ENCODE data around the gene SBF1.

Gene SBF1

DNA sequence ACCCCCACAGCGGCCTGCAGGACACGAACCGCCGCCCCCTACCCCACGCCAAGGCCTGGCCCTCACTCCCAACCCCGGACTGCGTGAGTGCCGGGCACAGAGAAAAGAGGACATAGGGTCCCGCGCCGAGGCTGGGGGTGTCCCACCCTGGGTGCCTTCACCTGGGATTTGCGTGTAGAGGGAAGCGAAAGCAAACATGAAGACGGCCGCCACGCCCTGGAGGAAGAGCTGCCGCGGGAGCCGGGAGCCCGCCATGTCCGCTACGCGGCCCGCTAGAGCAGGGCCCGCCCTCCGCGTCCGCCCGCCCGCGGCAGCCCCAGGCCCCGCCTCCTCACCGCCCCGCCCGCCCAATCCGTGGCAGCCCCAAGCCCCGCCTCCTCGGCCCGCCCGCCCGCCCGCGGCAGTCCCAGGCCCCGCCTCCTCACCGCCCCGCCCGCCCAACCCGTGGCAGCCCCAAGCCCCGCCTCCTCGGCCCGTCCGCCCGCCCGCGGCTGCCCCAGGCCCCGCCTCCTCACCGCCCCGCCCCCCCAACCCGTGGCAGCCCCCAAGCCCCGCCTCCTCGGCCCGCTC lies 32.7 kb upstream of the SBF1 start, which contains the start of gene LMF2:
LMF2 (minus strand) TSS at position 282 of the 570 bp plus-strand sequence; CDS start at position 255, 27 bp downstream.
- peaks cover 13% of the 10 kb centered on the region for H3K4me1 ChIP-seq (ENCODE audit: low read depth, poor library complexity, severe bottlenecking)
- H3K79me2 ChIP-seq (ENCODE audit: insufficient read depth, low read depth): peaks cover 44% of the 10 kb centered on the region

DNA sequence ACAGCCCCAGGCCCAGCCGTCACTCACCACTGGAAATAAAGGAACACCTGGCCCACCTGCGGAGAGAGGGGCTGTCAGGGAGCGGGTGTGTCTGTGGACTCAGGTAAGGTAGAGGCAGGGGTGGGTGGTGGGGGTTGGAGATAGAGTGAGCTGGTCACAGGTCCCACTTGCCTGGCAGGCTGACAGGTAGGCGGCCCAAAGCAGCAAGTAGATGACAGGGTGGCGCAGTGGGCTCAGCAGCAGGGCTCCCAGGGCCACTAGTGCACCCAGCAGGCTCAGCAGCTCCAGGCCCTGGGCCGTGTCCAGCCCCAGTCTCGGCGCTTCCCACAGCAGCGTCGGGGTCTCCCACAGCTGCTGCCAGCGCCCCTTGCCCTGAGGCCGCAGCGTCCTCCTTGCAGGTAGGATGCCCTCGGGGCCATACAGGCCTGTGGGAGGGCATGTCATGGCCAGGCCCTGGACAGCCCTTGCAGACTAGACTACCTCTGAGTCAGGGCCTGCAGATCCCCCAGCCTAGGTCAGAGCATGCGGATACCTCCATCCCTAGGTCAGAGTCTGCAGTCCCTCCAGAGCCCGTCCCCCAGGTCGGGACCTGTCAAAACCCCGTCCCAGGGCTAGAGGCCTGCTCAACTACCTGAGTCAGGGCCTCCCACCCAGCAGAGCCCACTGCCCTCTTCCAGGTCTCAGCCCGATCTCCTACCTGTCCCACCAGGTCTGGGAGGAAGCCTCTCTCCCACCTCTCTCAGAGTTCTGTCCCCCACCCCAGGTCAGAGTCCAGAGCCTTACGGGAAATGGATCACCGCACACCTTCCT lies 32.0 kb upstream of the SBF1 start:
- Histone ChIP-seq H3K9ac (peak overlapping the region; percentile 39; the same call in 1 of the 2 replicates), H3K4me1 (ENCODE audit: low read depth, poor library complexity, severe bottlenecking) (peaks cover 10% of the 10 kb centered on the region), H3K36me3 (ENCODE audit: insufficient read depth) (no peaks in the 10 kb centered on the region), H3K27me3 (ENCODE audit: insufficient read depth, low read depth) (no peaks in the 10 kb centered on the region), H3K27ac (no peak overlapping the region), H3K4me2 (peak overlapping the region; percentile 51), H3K79me2 (ENCODE audit: insufficient read depth, low read depth) (peaks cover 37% of the 10 kb centered on the region), H4K20me1 (ENCODE audit: insufficient read depth) (no peaks in the 10 kb centered on the region), H2AFZ (ENCODE audit: low read depth) (peak overlapping the region; percentile 54; the same call in 1 of the 2 replicates), H3K4me3 (IDR thresholded peaks at IDR 0.05; ENCODE audit: insufficient read depth, low read depth, low read length) (no peak overlapping the region)
- TF ChIP-seq, protein P1, sequence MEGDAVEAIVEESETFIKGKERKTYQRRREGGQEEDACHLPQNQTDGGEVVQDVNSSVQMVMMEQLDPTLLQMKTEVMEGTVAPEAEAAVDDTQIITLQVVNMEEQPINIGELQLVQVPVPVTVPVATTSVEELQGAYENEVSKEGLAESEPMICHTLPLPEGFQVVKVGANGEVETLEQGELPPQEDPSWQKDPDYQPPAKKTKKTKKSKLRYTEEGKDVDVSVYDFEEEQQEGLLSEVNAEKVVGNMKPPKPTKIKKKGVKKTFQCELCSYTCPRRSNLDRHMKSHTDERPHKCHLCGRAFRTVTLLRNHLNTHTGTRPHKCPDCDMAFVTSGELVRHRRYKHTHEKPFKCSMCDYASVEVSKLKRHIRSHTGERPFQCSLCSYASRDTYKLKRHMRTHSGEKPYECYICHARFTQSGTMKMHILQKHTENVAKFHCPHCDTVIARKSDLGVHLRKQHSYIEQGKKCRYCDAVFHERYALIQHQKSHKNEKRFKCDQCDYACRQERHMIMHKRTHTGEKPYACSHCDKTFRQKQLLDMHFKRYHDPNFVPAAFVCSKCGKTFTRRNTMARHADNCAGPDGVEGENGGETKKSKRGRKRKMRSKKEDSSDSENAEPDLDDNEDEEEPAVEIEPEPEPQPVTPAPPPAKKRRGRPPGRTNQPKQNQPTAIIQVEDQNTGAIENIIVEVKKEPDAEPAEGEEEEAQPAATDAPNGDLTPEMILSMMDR (conservative IDR thresholded peaks at IDR 0.05; ENCODE audit: low read depth, low read length): no peak

More for the DNA sequence above, 32.7 kb upstream of the SBF1 start, which contains the start of gene LMF2:
- H3K27me3 ChIP-seq (ENCODE audit: insufficient read depth, low read depth): no peaks in the 10 kb centered on the region
- H3K27ac ChIP-seq: peak within 1 kb of the TSS; percentile 63
- TF ChIP-seq, protein P1 (conservative IDR thresholded peaks at IDR 0.05; ENCODE audit: low read depth, low read length): no peak
- peak within 1 kb of the TSS; percentile 54; the same call in 1 of the 2 replicates for H2AFZ ChIP-seq (ENCODE audit: low read depth)
- peak within 1 kb of the TSS; percentile 75 for H3K4me2 ChIP-seq
- no peaks in the 10 kb centered on the region for H3K36me3 ChIP-seq (ENCODE audit: insufficient read depth)
- no peak within 1 kb of the TSS for H3K4me3 ChIP-seq (IDR thresholded peaks at IDR 0.05; ENCODE audit: insufficient read depth, low read depth, low read length)
- peak within 1 kb of the TSS; percentile 76 for H3K9ac ChIP-seq
- H4K20me1 ChIP-seq (ENCODE audit: insufficient read depth): no peaks in the 10 kb centered on the region

DNA sequence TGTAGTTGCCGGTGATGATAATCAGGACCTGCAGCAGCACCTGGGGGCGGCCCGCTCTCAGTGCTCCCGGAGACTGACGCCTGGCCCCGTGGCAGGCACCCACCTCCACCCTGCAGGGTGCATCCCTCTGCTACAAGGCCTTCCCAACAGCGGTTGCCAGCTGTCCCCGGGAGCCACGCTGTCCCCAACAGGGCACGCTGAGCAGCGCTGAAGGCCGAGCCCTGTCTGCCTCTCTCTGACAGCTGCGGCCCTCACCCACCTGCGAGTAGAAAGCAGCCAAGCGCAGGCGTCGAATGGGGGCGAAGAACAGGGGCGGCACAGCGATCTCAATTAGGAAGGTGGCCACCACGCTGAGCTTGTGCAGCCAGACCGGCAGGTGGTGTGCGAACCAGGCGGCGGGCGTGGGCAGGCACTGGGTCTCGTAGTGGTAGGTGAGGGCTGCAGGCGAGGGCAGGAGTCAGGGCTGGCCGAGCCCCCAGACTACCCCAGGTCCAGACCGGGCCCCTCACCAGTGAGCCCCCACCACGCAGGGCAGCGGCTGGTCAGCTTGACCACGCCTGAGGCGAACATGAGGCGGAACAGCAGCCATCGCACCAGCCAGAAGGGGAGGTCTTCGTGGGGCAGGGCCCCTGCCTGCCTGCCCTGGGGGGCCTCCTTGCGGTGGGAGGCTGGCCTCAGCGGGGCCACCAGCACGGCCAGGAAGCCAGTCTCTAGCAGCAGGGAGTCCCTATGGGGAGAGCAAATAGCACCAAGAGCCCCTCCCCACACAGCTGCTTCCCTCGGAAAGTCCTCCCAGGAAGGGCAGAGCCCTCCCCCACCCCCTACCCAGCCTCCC lies 31.2 kb upstream of the SBF1 start:
- TF ChIP-seq, protein P1 (conservative IDR thresholded peaks at IDR 0.05; ENCODE audit: low read depth, low read length): no peak
- Histone ChIP-seq H3K36me3 (ENCODE audit: insufficient read depth) (no peaks in the 10 kb centered on the region), H3K27ac (no peak overlapping the region), H3K4me2 (peak overlapping the region; percentile 51; the same call in 1 of the 2 replicates), H3K4me1 (ENCODE audit: low read depth, poor library complexity, severe bottlenecking) (peaks cover 7% of the 10 kb centered on the region), H4K20me1 (ENCODE audit: insufficient read depth) (no peaks in the 10 kb centered on the region), H3K4me3 (IDR thresholded peaks at IDR 0.05; ENCODE audit: insufficient read depth, low read depth, low read length) (no peak overlapping the region), H3K27me3 (ENCODE audit: insufficient read depth, low read depth) (no peaks in the 10 kb centered on the region), H3K9ac (no peak overlapping the region), H3K79me2 (ENCODE audit: insufficient read depth, low read depth) (peaks cover 33% of the 10 kb centered on the region), H2AFZ (ENCODE audit: low read depth) (no peak overlapping the region)

DNA sequence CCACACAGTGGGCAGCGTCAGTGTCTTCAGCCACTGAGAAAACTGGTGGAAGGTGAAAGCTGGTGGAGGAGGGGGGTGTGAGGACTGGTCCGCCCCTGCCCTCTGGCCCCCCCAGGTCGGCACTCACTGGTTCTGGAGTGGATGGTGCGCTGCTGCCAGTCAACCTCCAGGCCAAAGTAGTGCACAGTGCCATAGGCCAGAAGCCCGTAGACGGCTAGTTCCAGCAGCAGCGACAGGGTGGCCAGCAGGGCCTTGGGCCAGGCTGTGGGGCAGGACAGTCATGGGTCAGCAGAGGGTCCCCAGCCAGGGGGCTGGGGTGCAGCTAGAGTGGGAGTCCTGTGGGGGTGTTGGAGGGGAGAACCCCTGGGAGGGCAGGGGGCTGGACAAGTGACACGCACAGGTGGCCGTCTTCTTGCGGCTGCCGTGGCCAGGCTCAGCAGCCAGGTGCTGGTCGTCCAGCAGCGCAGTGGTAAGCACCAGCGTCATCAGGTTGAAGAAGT lies 30.5 kb upstream of the SBF1 start:
- no peak overlapping the region for H2AFZ ChIP-seq (ENCODE audit: low read depth)
- H3K27ac ChIP-seq: no peak overlapping the region
- H3K79me2 ChIP-seq (ENCODE audit: insufficient read depth, low read depth): peaks cover 28% of the 10 kb centered on the region
- TF ChIP-seq, protein P1 (conservative IDR thresholded peaks at IDR 0.05; ENCODE audit: low read depth, low read length): no peak
- H3K4me2 ChIP-seq: no peak overlapping the region
- H3K4me1 ChIP-seq (ENCODE audit: low read depth, poor library complexity, severe bottlenecking): peaks cover 7% of the 10 kb centered on the region
- H3K4me3 ChIP-seq (IDR thresholded peaks at IDR 0.05; ENCODE audit: insufficient read depth, low read depth, low read length): no peak overlapping the region
- H3K9ac ChIP-seq: no peak overlapping the region
- no peaks in the 10 kb centered on the region for H3K27me3 ChIP-seq (ENCODE audit: insufficient read depth, low read depth)
- H3K36me3 ChIP-seq (ENCODE audit: insufficient read depth): no peaks in the 10 kb centered on the region
- H4K20me1 ChIP-seq (ENCODE audit: insufficient read depth): no peaks in the 10 kb centered on the region

All from KMS-11 (cell line).